ENCODE results near the gene KRT14.

GRCh38 chr17:41547921-41548843, 38.5 kb downstream of the KRT14 start:
- 0 out of 2 replicates have a peak, but pooled peaks have one; percentile 11 for TF ChIP-seq POLR2A (IDR thresholded peaks at IDR 0.05; ENCODE audit: low read depth, low read length)
- peak; percentile 32 for TF ChIP-seq SMC3 (IDR thresholded peaks at IDR 0.05; ENCODE audit: low read depth, low read length)
- no peak for TF ChIP-seq CTCF (conservative IDR thresholded peaks at IDR 0.05; ENCODE audit: low read depth, low read length)
- TF ChIP-seq CEBPB (IDR thresholded peaks at IDR 0.05; ENCODE audit: low read depth, low read length): no peak
- no peak for TF ChIP-seq RFX5 (IDR thresholded peaks at IDR 0.05; ENCODE audit: low read depth, low read length)
- peak; percentile 63; the same call in 1 of the 2 replicates for TF ChIP-seq BHLHE40 (IDR thresholded peaks at IDR 0.05; ENCODE audit: low read depth, low read length)
- 0 out of 2 replicates have a peak, but pooled peaks have one; percentile 81 for TF ChIP-seq CHD1 (IDR thresholded peaks at IDR 0.05; ENCODE audit: low read depth, low read length)
- peak; percentile 42 for TF ChIP-seq USF2 (IDR thresholded peaks at IDR 0.05; ENCODE audit: low read depth, low read length)
- TF ChIP-seq MAZ (IDR thresholded peaks at IDR 0.05; ENCODE audit: borderline replicate concordance, low read depth, low read length): peak; percentile 56; the same call in 1 of the 2 replicates
- no peak for TF ChIP-seq MAFK (IDR thresholded peaks at IDR 0.05; ENCODE audit: low read depth, low read length)
- TF ChIP-seq RAD21 (IDR thresholded peaks at IDR 0.05; ENCODE audit: low read length): peak; percentile 45

Measured in IMR-90 (cell line).